A549 (cell line): ENCODE measurements around the gene IKZF5. TPM values are rescaled to one million over a fixed set of nuclear protein-coding genes. Genes with fewer than 3 reads are reported as not detected.

Experiments
- ATAC-seq, 2 experiments: fragments of 200-7000 bp in 1 of 2; fragments of >200 bp in 1 of 2; cut with Nextera tagmentation in 1 of 2; cut with Tn5 transposase in 1 of 2; 3 replicates each; pipeline versions ENCODE4 v1.8.0 to v1.9.1; 2018 to 2020; ENCODE audit warnings: mild to moderate bottlenecking in 1 of 2, moderate library complexity in 1 of 2
- CTCF ChIA-PET: fragments of 300-600 bp; sonication (Branson Sonifier 250); formaldehyde crosslinking; extraction: SDS; loops from one replicate; lab custom pipeline; 2021; ENCODE audit warnings: antibody characterized with exemption, inconsistent platforms; lab: Yijun Ruan, JAX
- POLR2A ChIA-PET: fragments of 350-600 bp; formaldehyde crosslinking; extraction: SDS; loops from one replicate; lab custom pipeline; 2021; ENCODE audit warnings: antibody characterized with exemption, inconsistent platforms; lab: Yijun Ruan, JAX
- DNase-seq, 2 experiments: peaks; one replicate each; pipeline versions ENCODE4 v3.0.0 to v3.0.0-alpha.2; 2011 to 2016; ENCODE audit warnings: low read depth in 1 of 2, low spot score in 1 of 2
- FAIRE-seq: peaks from 2 replicates; lab custom pipeline; 2011; peaks lifted over from hg19 to GRCh38; lab: Jason Lieb, UNC
- H3K27ac ChIP-seq, 2 experiments: fragments of >200 bp; sonication (Bioruptor Twin); formaldehyde crosslinking; 3 replicates each; pipeline ENCODE4 v1.5.1; 2016 to 2017
- H3K4me1 ChIP-seq: fragments of >200 bp; sonication (Bioruptor Twin); formaldehyde crosslinking; 3 replicates; pipeline ENCODE4 v1.6.1; 2016
- H3K4me2 ChIP-seq: fragments of >200 bp; sonication (Bioruptor Twin); formaldehyde crosslinking; 3 replicates; pipeline ENCODE4 v1.6.1; 2016
- H3K4me3 ChIP-seq: fragments of >200 bp; sonication (Bioruptor Twin); formaldehyde crosslinking; 3 replicates; pipeline ENCODE4 v1.5.1; 2016
- H3K9me3 ChIP-seq: fragments of >200 bp; sonication (Bioruptor Twin); formaldehyde crosslinking; 3 replicates; pipeline ENCODE4 v1.6.1; 2016
- ATOH8 ChIP-seq: fragments of 250-450 bp; sonication (Bioruptor Pico); IDR thresholded peaks from 2 replicates; pipeline ENCODE4 v1.5.0; 2020; ENCODE audit warnings: low read depth, mild to moderate bottlenecking, moderate library complexity
- BHLHE40 ChIP-seq: IDR thresholded peaks from 2 replicates; pipeline ENCODE4 v1.6.1; 2012; ENCODE audit warnings: low read depth, low read length, inconsistent platforms
- EHF ChIP-seq: fragments of 250-450 bp; sonication (Bioruptor Pico); IDR thresholded peaks from 2 replicates; pipeline ENCODE4 v1.5.0; 2020; ENCODE audit warnings: mild to moderate bottlenecking
- EP300 ChIP-seq, 2 experiments: fragments of >200 bp; sonication (Bioruptor Twin); formaldehyde crosslinking; IDR thresholded peaks; 2 replicates in 1 of 2; 3 replicates in 1 of 2; pipeline ENCODE4 v1.6.1; 2016 to 2017
- FOXS1 ChIP-seq: fragments of 250-450 bp; sonication (Bioruptor Pico); IDR thresholded peaks from 2 replicates; pipeline ENCODE4 v1.5.0; 2020; ENCODE audit warnings: mild to moderate bottlenecking, moderate library complexity
- GATA3 ChIP-seq: IDR thresholded peaks from 2 replicates; pipeline ENCODE4 v1.6.1; 2012; ENCODE audit warnings: borderline replicate concordance
- HOXB13 ChIP-seq: fragments of 250-450 bp; sonication (Bioruptor Pico); IDR thresholded peaks from 2 replicates; pipeline ENCODE4 v1.5.0; 2020; ENCODE audit warnings: low read depth, mild to moderate bottlenecking, moderate library complexity
- HOXB5 ChIP-seq: fragments of 250-450 bp; sonication (Bioruptor Pico); IDR thresholded peaks from 2 replicates; pipeline ENCODE4 v1.5.0; 2020; ENCODE audit warnings: mild to moderate bottlenecking, moderate library complexity
- KDM1A ChIP-seq: fragments of 200-600 bp; sonication (generic); IDR thresholded peaks from 2 replicates; pipeline ENCODE4 v1.6.1; 2016; ENCODE audit warnings: low read depth, mild to moderate bottlenecking
- MYC ChIP-seq: IDR thresholded peaks from 2 replicates; pipeline ENCODE4 v1.6.1; 2012; ENCODE audit warnings: mild to moderate bottlenecking, inconsistent platforms, low read length, improper control_type of control experiment, borderline replicate concordance
- NFE2L2 ChIP-seq: fragments of 150-350 bp; conservative IDR thresholded peaks from 2 replicates; pipeline ENCODE4 v1.6.1; 2014; ENCODE audit warnings: low read length
- RARB ChIP-seq: fragments of 250-450 bp; sonication (Bioruptor Pico); IDR thresholded peaks from 2 replicates; pipeline ENCODE4 v1.8.0; 2021; ENCODE audit warnings: mild to moderate bottlenecking, moderate library complexity
- REST ChIP-seq: fragments of 200-600 bp; sonication (generic); IDR thresholded peaks from 2 replicates; pipeline ENCODE4 v1.6.1; 2016; ENCODE audit warnings: antibody characterized with exemption, mild to moderate bottlenecking, moderate library complexity
- RFX5 ChIP-seq: fragments of 450-650 bp; IDR thresholded peaks from 2 replicates; pipeline ENCODE4 v1.7.1; 2014; ENCODE audit warnings: antibody characterized with exemption, mild to moderate bottlenecking, moderate library complexity
- SMC3 ChIP-seq: fragments of >200 bp; sonication (Bioruptor Twin); formaldehyde crosslinking; IDR thresholded peaks from 3 replicates; pipeline ENCODE4 v1.6.1; 2018; ENCODE audit warnings: inconsistent platforms
- SREBF2 ChIP-seq: fragments of 450-650 bp; IDR thresholded peaks from 2 replicates; pipeline ENCODE4 v1.6.1; 2014; ENCODE audit warnings: mild to moderate bottlenecking, moderate library complexity
- TFCP2L1 ChIP-seq: fragments of 250-450 bp; sonication (Bioruptor Pico); IDR thresholded peaks from 2 replicates; pipeline ENCODE4 v1.5.0; 2021; ENCODE audit warnings: mild to moderate bottlenecking
- USF2 ChIP-seq: fragments of 450-650 bp; IDR thresholded peaks from 2 replicates; pipeline ENCODE4 v1.6.1; 2014; ENCODE audit warnings: antibody characterized with exemption
- ZC3H11A ChIP-seq: fragments of 450-650 bp; IDR thresholded peaks from 2 replicates; pipeline ENCODE4 v1.6.1; 2014; ENCODE audit warnings: antibody characterized with exemption, mild to moderate bottlenecking
- ZFP36 ChIP-seq: fragments of 450-650 bp; IDR thresholded peaks from 2 replicates; pipeline ENCODE4 v1.6.1; 2014; ENCODE audit warnings: borderline replicate concordance; ENCODE audit not compliant: partially characterized antibody
- ZNF302 ChIP-seq: fragments of 250-450 bp; sonication (Bioruptor Pico); IDR thresholded peaks from 2 replicates; pipeline ENCODE4 v1.9.0; 2021; ENCODE audit warnings: inconsistent platforms, mild to moderate bottlenecking, moderate library complexity
- ZSCAN20 ChIP-seq: fragments of 250-450 bp; sonication (Bioruptor Pico); IDR thresholded peaks from 2 replicates; pipeline ENCODE4 v1.8.0; 2022; ENCODE audit warnings: mild to moderate bottlenecking, moderate library complexity
- WGBS: methylation state at CpG from one replicate; pipeline ENCODE4 v1.1.6; 2017; ENCODE audit errors: missing lambda C conversion rate; 5-methylcytosine and 5-hydroxymethylcytosine counted together
- polyA plus RNA-seq, 4 experiments: library from polyadenylated mRNA; depleted of rRNA in 3 of 4; stranded (reverse); fragments of >200 nt; fragmentation: RNase III in 1 of 4; extraction: RNeasy Plus Mini Kit Qiagen cat#74134 plus additional on column Dnase treatment in 1 of 4; gene quantifications; 2 replicates in 3 of 4; 3 replicates in 1 of 4; pipeline ENCODE4 v1.2.3, GENCODE V29; 2011 to 2017

Gene IKZF5
- polyA plus RNA-seq, 2 of the 4 experiments (the other 2 are of a cell fraction): 5.0 to 10.2 TPM

- no peak for TF ChIP-seq EHF (CRISPR knock-in tag)
- no peak for TF ChIP-seq RARB (CRISPR knock-in tag)
- TF ChIP-seq FOXS1 (CRISPR knock-in tag): no peak
- TF ChIP-seq SREBF2: no peak
- no peak for TF ChIP-seq HOXB13 (CRISPR knock-in tag)
- TF ChIP-seq EP300 (IDR thresholded peaks at IDR 0.05): no peak
- TF ChIP-seq SMC3: no peak
- TF ChIP-seq ATOH8: no peak
- no peak for TF ChIP-seq ZNF302 (CRISPR knock-in tag)
- TF ChIP-seq REST: no peak
- no peak for TF ChIP-seq RFX5
- no peak for TF ChIP-seq USF2
- Histone ChIP-seq H3K9me3 (no peaks in the 10 kb centered on the region), H3K4me3 (no peak overlapping the region), H3K4me1 (0 out of 3 replicates have a peak, but pooled peaks cover 8% of the 10 kb centered on the region), H3K4me2 (no peak overlapping the region), H3K27ac (no peak overlapping the region)
- DNase-seq (no peak), FAIRE-seq (no peak), ATAC-seq (no peak)
- 80% methylated on average over 4 of the region's 4 CpGs for WGBS
- ChIA-PET POLR2A (no interaction called here), CTCF (no interaction called here)
Observed at GRCh38 chr10:123016228-123016627, 7.6 kb upstream of the IKZF5 start.

- H3K4me2 ChIP-seq: no peak overlapping the region
- H3K4me1 ChIP-seq: 0 out of 3 replicates have a peak, but pooled peaks cover 1% of the 10 kb centered on the region
- no peaks in the 10 kb centered on the region for H3K9me3 ChIP-seq
- ChIA-PET CTCF (interaction anchor here (1.2 to 1.5 kb wide), 2 partner anchors 28 to 887 kb away, joined by 3 read pairs; no protein-coding TSS in a partner anchor), POLR2A (no interaction called here)
- H3K4me3 ChIP-seq: no peak overlapping the region
- 93% methylated on average over 2 of the region's 2 CpGs for WGBS
- DNase-seq (no peak), ATAC-seq (no peak)
- TF ChIP-seq ZC3H11A (no peak), EP300 (IDR thresholded peaks at IDR 0.05) (no peak), SMC3 (no peak), ATOH8 (no peak), NFE2L2 (no peak), SREBF2 (no peak), RARB (CRISPR knock-in tag) (no peak), ZFP36 (no peak), GATA3 (no peak), MYC (no peak), HOXB5 (CRISPR knock-in tag) (no peak), TFCP2L1 (no peak), BHLHE40 (no peak), KDM1A (no peak), ZSCAN20 (CRISPR knock-in tag) (no peak), HOXB13 (CRISPR knock-in tag) (no peak)
- TF ChIP-seq, all 56 proteins: peak for 0
- FAIRE-seq: no peak
- no peak overlapping the region for H3K27ac ChIP-seq
Observed at GRCh38 chr10:123014772-123015171, 6.2 kb upstream of the IKZF5 start.
